Measurements from ENCODE around the gene PPP2R1A. TPM values are rescaled to one million over a fixed set of nuclear protein-coding genes. Genes with fewer than 3 reads are reported as not detected.

PPP2R1A gene
- total RNA-seq, 2 experiments from 2014 or later = 223 to 225 TPM

DNA sequence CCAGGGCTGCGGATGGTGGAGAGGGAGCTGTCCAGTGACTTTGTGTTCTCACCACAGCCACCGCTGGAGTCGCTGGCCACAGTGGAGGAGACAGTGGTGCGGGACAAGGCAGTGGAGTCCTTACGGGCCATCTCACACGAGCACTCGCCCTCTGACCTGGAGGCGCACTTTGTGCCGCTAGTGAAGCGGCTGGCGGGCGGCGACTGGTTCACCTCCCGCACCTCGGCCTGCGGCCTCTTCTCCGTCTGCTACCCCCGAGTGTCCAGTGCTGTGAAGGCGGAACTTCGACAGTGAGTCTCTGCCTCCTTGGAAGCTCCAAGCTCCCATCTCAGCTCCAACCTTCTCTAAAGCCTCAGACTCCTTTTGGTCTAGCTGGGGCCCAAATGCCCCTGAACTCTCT, 21.4 kb downstream of the PPP2R1A start:
- Mint-ChIP-seq H3K4me1 (ENCODE audit: low read depth) (no peaks in the 10 kb centered on the region), H3K4me3 (no peak overlapping the region), H3K9me3 (ENCODE audit: insufficient read depth) (no peaks in the 10 kb centered on the region), H3K27ac (no peak overlapping the region), H3K27me3 (ENCODE audit: low read depth) (no peaks in the 10 kb centered on the region), H3K36me3 (ENCODE audit: low read depth) (peaks cover 62% of the 10 kb centered on the region)
- ChIA-PET POLR2A (no interaction called here), CTCF (no interaction called here)
- ATAC-seq (no peak), DNase-seq (no peak)

DNA sequence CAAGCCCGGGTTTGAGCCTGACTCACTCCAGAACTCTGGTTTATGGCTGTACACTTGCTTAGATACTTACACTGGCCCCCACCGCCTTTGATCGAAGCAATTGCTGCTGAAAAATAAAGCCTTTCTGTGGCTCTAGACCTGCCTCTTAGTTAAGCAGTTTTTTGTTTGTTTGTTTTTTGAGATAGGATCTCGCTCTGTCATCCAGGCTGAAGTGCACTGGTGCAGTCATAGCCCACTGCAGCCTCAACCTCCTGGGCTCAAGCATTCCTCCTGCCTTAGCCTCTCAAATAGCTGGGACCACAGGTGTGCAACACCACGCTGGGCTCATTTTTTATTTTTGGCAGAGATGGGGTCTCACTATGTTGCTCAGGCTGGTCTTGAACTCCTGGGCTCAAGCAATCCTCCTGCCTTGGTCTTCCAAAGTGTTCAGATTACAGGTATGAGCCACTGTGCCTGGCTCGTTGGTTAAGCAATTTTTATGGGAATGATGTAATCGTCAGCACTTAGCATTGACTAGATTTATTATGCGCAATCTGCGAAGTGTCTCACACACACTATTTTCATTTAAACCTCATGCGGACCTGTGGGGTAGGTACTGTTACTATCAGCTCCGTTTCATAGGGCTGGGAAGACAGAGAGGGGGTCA, 22.2 kb downstream of the PPP2R1A start:
- Mint-ChIP-seq H3K27ac (no peak overlapping the region), H3K4me3 (no peak overlapping the region), H3K9me3 (ENCODE audit: insufficient read depth) (no peaks in the 10 kb centered on the region), H3K4me1 (ENCODE audit: low read depth) (no peaks in the 10 kb centered on the region), H3K36me3 (ENCODE audit: low read depth) (peaks cover 60% of the 10 kb centered on the region), H3K27me3 (ENCODE audit: low read depth) (no peaks in the 10 kb centered on the region)
- DNase-seq (no peak), ATAC-seq (no peak)
- ChIA-PET POLR2A (no interaction called here), CTCF (no interaction called here)

DNA sequence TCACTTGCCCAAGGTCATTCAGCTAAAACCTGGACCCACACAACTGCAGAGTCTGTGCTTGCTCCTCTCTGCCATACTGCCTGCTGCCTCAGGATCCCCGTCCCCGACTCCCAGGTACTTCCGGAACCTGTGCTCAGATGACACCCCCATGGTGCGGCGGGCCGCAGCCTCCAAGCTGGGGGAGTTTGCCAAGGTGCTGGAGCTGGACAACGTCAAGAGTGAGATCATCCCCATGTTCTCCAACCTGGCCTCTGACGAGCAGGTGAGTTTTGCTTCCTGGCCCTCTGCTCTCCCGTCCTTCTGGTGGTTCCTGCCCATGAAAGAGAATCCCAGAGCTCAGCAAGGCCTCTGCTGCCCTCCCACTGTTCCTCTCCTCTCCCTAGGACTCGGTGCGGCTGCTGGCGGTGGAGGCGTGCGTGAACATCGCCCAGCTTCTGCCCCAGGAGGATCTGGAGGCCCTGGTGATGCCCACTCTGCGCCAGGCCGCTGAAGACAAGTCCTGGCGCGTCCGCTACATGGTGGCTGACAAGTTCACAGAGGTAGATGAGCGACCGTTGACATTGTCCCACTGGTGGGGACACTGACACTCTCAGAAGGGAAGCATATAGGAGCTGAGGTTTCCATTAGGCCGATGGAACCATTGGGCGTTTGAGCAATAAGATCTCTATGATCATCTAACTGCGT, 22.9 kb downstream of the PPP2R1A start:
- Mint-ChIP-seq H3K27me3 (ENCODE audit: low read depth) (no peaks in the 10 kb centered on the region), H3K9me3 (ENCODE audit: insufficient read depth) (no peaks in the 10 kb centered on the region), H3K27ac (no peak overlapping the region), H3K4me3 (no peak overlapping the region), H3K36me3 (ENCODE audit: low read depth) (peaks cover 62% of the 10 kb centered on the region), H3K4me1 (ENCODE audit: low read depth) (no peaks in the 10 kb centered on the region)
- ChIA-PET CTCF (no interaction called here), POLR2A (interaction anchor here (0.7 kb wide), 1 partner anchor 17 kb away, joined by 3 read pairs; no protein-coding TSS in a partner anchor)
- DNase-seq (no peak), ATAC-seq (no peak)

DNA sequence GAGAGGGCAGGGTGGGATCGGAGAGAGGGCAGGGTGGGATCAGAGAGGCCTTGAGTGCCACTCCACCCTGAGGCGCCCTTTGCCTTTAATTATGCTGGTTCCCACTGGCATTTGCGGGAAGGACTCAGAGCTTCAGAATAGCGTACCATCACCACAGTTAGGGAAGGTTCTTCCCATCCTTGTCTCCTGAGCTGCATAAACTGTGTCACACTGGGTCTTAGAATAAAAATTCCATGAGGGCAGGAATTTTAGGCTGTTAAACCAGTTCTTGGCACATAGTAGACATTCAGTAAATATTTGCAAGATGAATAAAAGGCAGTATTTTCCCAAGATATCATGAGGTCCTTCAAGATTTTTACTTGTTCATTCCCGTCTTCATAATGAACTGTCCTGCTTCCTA, 24.4 kb downstream of the PPP2R1A start:
- Mint-ChIP-seq H3K4me1 (ENCODE audit: low read depth) (no peaks in the 10 kb centered on the region), H3K27me3 (ENCODE audit: low read depth) (no peaks in the 10 kb centered on the region), H3K27ac (no peak overlapping the region), H3K9me3 (ENCODE audit: insufficient read depth) (no peaks in the 10 kb centered on the region), H3K4me3 (no peak overlapping the region), H3K36me3 (ENCODE audit: low read depth) (peaks cover 67% of the 10 kb centered on the region)
- ATAC-seq = no peak
- no peak for DNase-seq
- CTCF ChIA-PET = interaction anchor here (1.3 kb wide), 1 partner anchor 9 kb away, joined by 3 read pairs; no protein-coding TSS in a partner anchor
- POLR2A ChIA-PET = no interaction called here

DNA sequence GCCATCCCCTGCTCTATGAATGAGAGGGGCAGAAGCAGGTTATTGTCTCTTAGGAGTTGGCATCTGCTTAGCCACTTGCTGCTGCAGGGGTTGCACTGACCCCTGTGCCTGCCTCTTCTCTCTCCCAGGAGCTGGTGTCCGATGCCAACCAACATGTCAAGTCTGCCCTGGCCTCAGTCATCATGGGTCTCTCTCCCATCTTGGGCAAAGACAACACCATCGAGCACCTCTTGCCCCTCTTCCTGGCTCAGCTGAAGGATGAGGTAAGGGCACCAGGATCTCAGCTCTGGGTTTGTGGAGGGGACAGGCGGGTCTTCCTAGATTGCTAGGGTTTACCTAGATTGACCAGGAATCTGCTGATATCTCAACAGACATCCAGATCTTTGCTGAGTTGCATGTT, 26.5 kb downstream of the PPP2R1A start:
- POLR2A ChIA-PET = no interaction called here
- no peaks in the 10 kb centered on the region for H3K9me3 Mint-ChIP-seq (ENCODE audit: insufficient read depth)
- no peak for ATAC-seq
- H3K27ac Mint-ChIP-seq = peak overlapping the region; percentile 15
- no peaks in the 10 kb centered on the region for H3K4me1 Mint-ChIP-seq (ENCODE audit: low read depth)
- CTCF ChIA-PET = interaction anchor here (1.6 kb wide), 1 partner anchor 21 kb away, joined by 4 read pairs; no protein-coding TSS in a partner anchor
- H3K36me3 Mint-ChIP-seq (ENCODE audit: low read depth) = peaks cover 72% of the 10 kb centered on the region
- H3K27me3 Mint-ChIP-seq (ENCODE audit: low read depth) = no peaks in the 10 kb centered on the region
- H3K4me3 Mint-ChIP-seq = no peak overlapping the region
- DNase-seq = no peak

DNA sequence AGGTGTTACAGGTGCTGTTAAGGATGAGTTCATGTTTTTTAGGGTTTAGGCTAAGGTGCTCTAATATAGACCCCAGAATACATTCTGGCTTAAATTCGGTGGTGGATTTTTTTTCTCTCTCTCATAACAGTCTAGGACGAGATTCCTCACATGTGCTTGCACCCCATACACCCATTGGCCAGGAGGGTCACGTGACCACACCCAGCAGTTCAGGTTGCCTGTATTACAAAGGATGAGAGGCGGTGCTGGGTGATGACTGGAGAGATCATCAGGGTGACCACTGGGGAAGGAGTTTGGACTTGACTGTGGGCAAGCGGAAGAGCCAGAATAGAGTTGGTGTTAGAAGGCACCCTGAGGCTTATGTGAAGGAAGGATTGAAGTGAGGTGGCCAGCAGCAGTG, 27.7 kb downstream of the PPP2R1A start:
- no peaks in the 10 kb centered on the region for H3K9me3 Mint-ChIP-seq (ENCODE audit: insufficient read depth)
- ChIA-PET POLR2A (no interaction called here), CTCF (no interaction called here)
- H3K27ac Mint-ChIP-seq = no peak overlapping the region
- no peaks in the 10 kb centered on the region for H3K4me1 Mint-ChIP-seq (ENCODE audit: low read depth)
- no peaks in the 10 kb centered on the region for H3K27me3 Mint-ChIP-seq (ENCODE audit: low read depth)
- no peak for DNase-seq
- ATAC-seq = no peak
- peaks cover 72% of the 10 kb centered on the region for H3K36me3 Mint-ChIP-seq (ENCODE audit: low read depth)
- no peak overlapping the region for H3K4me3 Mint-ChIP-seq

DNA sequence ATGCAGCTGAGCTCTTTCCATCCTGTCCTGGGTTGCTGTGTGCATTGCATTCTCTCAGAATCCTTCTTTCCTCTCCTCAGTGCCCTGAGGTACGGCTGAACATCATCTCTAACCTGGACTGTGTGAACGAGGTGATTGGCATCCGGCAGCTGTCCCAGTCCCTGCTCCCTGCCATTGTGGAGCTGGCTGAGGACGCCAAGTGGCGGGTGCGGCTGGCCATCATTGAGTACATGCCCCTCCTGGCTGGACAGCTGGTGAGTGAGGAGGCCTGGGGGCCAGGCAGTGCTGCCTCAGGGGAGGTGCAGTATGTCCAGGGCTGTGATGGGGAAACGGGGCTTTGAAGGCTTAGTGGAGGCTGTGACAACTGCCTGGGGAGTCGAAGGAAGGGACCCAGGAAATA, 29.8 kb downstream of the PPP2R1A start:
- Mint-ChIP-seq H3K4me1 (ENCODE audit: low read depth) (no peaks in the 10 kb centered on the region), H3K27me3 (ENCODE audit: low read depth) (no peaks in the 10 kb centered on the region), H3K27ac (no peak overlapping the region), H3K36me3 (ENCODE audit: low read depth) (peaks cover 74% of the 10 kb centered on the region), H3K9me3 (ENCODE audit: insufficient read depth) (no peaks in the 10 kb centered on the region), H3K4me3 (no peak overlapping the region)
- no peak for DNase-seq
- ChIA-PET POLR2A (interaction anchor here (1.0 kb wide), 1 partner anchor 11 kb away, joined by 4 read pairs; no protein-coding TSS in a partner anchor), CTCF (no interaction called here)
- no peak for ATAC-seq

DNA sequence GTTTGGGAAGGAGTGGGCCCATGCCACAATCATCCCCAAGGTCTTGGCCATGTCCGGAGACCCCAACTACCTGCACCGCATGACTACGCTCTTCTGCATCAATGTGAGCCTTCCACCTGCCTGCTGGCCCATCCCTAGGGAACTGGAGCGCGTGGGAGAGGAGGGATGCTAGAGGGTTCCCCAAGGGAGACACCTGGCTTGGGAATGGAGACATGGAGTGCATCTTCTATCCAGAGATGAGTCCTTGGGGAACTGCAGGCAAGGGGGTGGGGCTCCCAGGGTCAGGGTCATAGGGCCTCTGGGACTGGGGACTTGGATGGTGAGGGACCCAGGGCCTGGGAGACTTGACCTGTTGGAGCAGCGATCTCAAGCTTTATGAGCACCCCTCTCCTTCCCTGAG, 31.2 kb downstream of the PPP2R1A start:
- POLR2A ChIA-PET = no interaction called here
- peaks cover 82% of the 10 kb centered on the region for H3K36me3 Mint-ChIP-seq (ENCODE audit: low read depth)
- no peak overlapping the region for H3K27ac Mint-ChIP-seq
- H3K27me3 Mint-ChIP-seq (ENCODE audit: low read depth) = no peaks in the 10 kb centered on the region
- ATAC-seq = no peak
- H3K4me1 Mint-ChIP-seq (ENCODE audit: low read depth) = no peaks in the 10 kb centered on the region
- no peaks in the 10 kb centered on the region for H3K9me3 Mint-ChIP-seq (ENCODE audit: insufficient read depth)
- no peak for DNase-seq
- no peak overlapping the region for H3K4me3 Mint-ChIP-seq
- CTCF ChIA-PET = no interaction called here

DNA sequence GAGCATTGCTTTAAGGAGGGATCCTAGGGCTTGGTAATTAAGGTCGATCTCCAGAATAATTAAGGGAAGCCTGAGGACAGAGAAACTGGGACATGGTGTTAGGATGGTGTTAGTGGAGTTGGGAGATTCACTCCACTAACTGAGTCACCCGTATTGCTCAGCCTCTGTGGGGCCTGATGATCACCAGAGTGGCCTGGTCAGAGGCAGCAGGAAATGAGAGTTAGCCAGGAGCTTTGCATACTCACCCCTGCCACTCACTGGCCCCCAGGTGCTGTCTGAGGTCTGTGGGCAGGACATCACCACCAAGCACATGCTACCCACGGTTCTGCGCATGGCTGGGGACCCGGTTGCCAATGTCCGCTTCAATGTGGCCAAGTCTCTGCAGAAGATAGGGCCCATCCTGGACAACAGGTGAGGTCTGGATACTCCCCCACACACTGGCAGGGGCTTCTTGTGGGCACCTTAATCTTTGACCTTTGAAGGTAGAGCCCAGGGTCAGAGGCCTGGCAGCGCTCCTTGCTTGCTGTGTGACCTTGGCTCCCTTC, 32.1 kb downstream of the PPP2R1A start:
- Mint-ChIP-seq H3K27ac (no peak overlapping the region), H3K27me3 (ENCODE audit: low read depth) (no peaks in the 10 kb centered on the region), H3K9me3 (ENCODE audit: insufficient read depth) (no peaks in the 10 kb centered on the region), H3K4me3 (no peak overlapping the region), H3K4me1 (ENCODE audit: low read depth) (peaks cover 8% of the 10 kb centered on the region), H3K36me3 (ENCODE audit: low read depth) (peaks cover 87% of the 10 kb centered on the region)
- DNase-seq (no peak), ATAC-seq (no peak)
- CTCF ChIA-PET = no interaction called here
- POLR2A ChIA-PET = no interaction called here

DNA sequence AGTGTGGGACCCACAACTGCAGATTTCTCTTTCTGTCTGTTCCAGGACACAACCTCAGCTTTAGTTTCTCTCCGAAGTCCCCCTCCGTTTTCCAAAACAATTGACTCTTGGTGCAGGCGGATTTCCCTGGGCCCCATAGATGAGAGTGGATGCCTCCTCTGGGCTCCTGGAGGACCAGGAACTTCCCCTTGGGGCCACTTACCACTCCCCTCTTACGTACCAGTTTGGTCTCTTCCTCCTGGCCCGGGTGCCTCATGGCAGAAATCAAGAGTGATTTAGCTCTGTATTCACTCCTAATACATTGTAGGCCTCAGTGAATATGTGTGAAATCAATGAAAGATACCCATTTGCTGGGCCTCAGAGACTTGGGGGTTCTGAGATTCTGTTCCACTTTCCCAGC, 34.4 kb downstream of the PPP2R1A start:
- Mint-ChIP-seq H3K27ac (no peak overlapping the region), H3K27me3 (ENCODE audit: low read depth) (no peaks in the 10 kb centered on the region), H3K36me3 (ENCODE audit: low read depth) (peaks cover 95% of the 10 kb centered on the region), H3K9me3 (ENCODE audit: insufficient read depth) (no peaks in the 10 kb centered on the region), H3K4me3 (no peak overlapping the region), H3K4me1 (ENCODE audit: low read depth) (peaks cover 14% of the 10 kb centered on the region)
- ChIA-PET CTCF (interaction anchor here (1.2 kb wide), 1 partner anchor 10 kb away, joined by 3 read pairs; no protein-coding TSS in a partner anchor), POLR2A (no interaction called here)
- ATAC-seq = no peak
- no peak for DNase-seq

DNA sequence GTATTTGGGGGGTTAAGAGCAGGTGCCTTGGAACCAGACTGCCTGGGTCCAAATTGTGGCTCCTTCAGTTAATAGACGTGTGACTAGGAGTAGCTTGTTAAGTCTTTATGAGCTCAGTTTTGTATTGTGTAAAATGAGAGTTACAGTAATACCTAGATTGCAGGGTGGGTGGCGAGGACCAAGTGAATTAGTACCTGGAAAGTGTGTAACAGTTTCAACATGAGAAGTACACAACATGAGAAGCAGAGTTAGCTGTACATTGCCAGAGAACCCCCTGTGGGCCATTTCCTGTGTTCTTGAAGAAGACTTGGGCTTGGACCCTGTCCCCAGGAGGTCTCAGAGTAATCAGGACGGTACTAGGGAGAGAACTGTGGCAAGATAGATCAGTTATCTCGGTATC, 36.8 kb downstream of the PPP2R1A start:
- no peak overlapping the region for H3K27ac Mint-ChIP-seq
- ATAC-seq (no peak), DNase-seq (no peak)
- peaks cover 14% of the 10 kb centered on the region for H3K4me1 Mint-ChIP-seq (ENCODE audit: low read depth)
- no peaks in the 10 kb centered on the region for H3K9me3 Mint-ChIP-seq (ENCODE audit: insufficient read depth)
- no peak overlapping the region for H3K4me3 Mint-ChIP-seq
- ChIA-PET POLR2A (no interaction called here), CTCF (interaction anchor here (0.8 to 1.9 kb wide), 3 partner anchors 11 to 449 kb away, joined by 3 to 11 read pairs (median 3); no protein-coding TSS in a partner anchor)
- no peaks in the 10 kb centered on the region for H3K27me3 Mint-ChIP-seq (ENCODE audit: low read depth)
- H3K36me3 Mint-ChIP-seq (ENCODE audit: low read depth) = peaks cover 85% of the 10 kb centered on the region

DNA sequence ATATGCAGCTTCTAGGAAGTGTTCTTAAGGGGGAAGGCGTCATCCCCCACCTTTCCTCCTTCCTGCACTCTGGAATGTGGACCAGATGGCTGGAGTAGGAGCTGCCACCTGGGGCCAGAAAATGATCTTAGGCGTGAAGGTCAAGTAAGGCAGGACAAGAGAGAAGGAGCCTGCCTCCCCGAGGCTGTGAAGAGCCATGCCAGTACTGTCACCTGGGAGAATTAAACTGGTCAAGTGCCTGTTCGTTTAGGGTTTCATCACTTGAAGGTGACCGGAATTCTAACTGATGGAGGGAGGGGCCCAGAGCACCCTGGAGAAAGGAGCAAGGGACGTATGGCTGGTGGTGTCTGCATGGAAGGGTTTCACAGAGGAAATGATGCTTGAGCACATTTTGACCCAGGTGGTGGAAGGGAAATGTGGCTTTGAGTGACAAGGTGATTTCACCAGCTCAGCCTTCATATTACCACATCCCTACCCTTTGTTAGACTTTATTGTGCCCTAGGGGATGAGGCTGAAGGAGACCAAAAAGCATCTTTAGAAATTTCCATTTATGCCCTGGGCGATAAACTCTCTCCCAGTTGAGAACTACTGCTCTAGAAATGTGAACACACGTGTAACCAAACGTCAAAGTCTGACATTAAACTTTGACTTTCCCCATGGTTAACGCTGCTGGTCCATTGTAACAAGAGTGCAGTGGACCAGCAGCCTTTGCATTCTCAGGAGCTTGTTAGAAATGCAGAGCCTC, 37.5 kb downstream of the PPP2R1A start:
- H3K9me3 Mint-ChIP-seq (ENCODE audit: insufficient read depth) = no peaks in the 10 kb centered on the region
- no peak overlapping the region for H3K4me3 Mint-ChIP-seq
- no peaks in the 10 kb centered on the region for H3K27me3 Mint-ChIP-seq (ENCODE audit: low read depth)
- ATAC-seq (no peak), DNase-seq (no peak)
- peaks cover 14% of the 10 kb centered on the region for H3K4me1 Mint-ChIP-seq (ENCODE audit: low read depth)
- no peak overlapping the region for H3K27ac Mint-ChIP-seq
- POLR2A ChIA-PET = interaction anchor here (1.6 kb wide), 1 partner anchor 56 kb away, joined by 8 read pairs; the partner anchor contains the start of gene ZNF836
- CTCF ChIA-PET = interaction anchor here (1.0 to 1.9 kb wide), 2 partner anchors 10 to 21 kb away, joined by 3 to 11 read pairs; no protein-coding TSS in a partner anchor
- peaks cover 82% of the 10 kb centered on the region for H3K36me3 Mint-ChIP-seq (ENCODE audit: low read depth)

Data from activated CD8-positive, alpha-beta T cell treated with anti-CD3 and anti-CD28 coated beads, Interleukin-2, amount 10 ng/mL, durations not matched to agents 7 days and 5 days (primary cell).